Activated CD8-positive, alpha-beta memory T cell treated with anti-CD3 and anti-CD28 coated beads, Interleukin-2, amount 50 U/mL, for 24 hours (primary cell): ENCODE data around the gene ANAPC7.
"Not testable (repeated sequence)": the region's sequence is repeated elsewhere in the genome, so short reads cannot be mapped to it uniquely, and the experiment has no call there.

Experiments used
- DNase-seq: peaks from one replicate; pipeline ENCODE4 v3.0.0-alpha.2; 2020; ENCODE audit errors: extremely low read depth

ANAPC7 gene

DNA sequence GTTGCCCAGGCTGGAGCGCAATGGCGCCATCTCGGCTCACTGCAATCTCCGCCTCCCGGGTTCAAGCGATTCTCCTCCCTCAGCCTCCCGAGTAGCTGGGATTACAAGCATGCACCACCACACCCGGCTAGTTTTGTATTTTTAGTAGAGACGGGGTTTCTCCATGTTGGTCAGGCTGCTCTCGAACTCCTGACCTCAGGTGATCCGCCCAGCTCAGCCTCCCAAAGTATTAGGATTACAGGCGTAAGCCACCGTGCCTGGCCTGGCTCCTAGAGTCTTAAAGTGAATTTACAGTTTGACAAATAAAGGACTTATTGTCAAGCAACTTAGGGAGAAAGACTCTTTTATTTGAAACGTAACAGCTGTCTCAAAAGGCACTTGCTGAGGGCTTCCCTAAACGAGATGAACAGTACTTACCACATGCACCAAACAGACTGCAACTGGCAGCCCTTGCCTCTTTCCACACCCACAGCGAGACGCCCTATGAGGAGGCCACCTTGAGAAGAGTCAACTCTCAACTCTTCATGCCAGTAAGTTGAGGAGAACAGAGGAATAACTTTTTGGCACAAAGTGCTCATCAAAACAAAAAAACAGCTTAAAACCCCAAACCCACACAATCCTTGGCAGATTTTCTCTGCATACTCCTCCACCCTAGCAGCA is 25.2 kb downstream of the ANAPC7 start:
- DNase-seq: not testable (repeated sequence)

DNA sequence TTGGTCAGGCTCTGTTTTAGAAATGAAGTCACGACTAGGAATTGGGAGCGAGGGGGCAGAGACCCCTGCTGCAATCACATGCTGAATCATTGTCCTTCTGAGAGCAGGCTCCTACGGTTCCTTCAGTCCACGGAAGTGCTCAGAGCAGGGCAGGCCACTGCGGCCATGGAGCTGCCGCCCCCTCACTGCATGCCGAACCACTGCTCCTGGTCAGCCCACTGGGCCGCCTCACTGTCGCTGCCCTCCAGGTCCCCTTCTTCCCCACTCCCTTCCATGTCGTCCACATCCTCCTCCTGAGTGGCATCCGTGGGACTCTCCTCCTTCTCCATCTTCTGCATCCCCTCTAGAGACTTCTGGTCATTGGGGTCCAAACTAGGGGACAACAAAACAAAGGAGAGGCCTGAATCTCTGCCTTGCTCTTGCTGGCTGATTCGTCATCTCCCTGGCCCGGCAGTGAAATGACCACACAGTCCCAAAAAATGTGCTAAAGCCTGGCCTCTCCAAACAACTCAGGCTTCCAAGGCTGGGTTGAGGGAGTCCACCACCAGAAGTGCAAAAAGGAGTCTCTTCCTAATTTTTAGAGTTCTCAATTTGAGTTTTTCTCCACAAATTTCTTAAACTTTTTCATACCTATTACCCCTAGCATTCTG is 29.4 kb downstream of the ANAPC7 start:
- DNase-seq: no peak

GRCh38 chr12:110373425-110373824 is 30.1 kb downstream of the ANAPC7 start:
- DNase-seq: no peak

DNA sequence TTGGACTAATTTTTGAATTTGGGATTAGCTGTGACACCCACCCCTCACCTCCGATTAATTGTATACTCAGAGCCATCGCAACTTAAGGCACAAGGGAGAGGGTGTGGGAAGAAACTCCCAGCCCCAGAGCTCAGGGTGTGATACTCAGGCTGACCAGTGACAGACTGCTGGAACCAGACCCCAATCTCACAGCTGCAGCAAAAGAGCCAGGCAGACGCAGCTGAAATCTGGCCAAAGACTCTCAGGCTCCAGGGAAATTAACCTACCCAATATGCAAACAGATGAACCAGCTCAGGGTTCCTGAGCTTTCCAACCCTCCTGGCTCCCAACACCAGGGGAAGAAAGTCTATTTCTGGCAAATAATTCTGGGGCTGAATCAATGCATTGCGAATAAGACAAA is 30.5 kb downstream of the ANAPC7 start:
- no peak for DNase-seq

- no peak for DNase-seq
Measured at GRCh38 chr12:110372056-110372425, 31.5 kb downstream of the ANAPC7 start.

GRCh38 chr12:110371408-110372055 is 32.0 kb downstream of the ANAPC7 start:
- no peak for DNase-seq

DNA sequence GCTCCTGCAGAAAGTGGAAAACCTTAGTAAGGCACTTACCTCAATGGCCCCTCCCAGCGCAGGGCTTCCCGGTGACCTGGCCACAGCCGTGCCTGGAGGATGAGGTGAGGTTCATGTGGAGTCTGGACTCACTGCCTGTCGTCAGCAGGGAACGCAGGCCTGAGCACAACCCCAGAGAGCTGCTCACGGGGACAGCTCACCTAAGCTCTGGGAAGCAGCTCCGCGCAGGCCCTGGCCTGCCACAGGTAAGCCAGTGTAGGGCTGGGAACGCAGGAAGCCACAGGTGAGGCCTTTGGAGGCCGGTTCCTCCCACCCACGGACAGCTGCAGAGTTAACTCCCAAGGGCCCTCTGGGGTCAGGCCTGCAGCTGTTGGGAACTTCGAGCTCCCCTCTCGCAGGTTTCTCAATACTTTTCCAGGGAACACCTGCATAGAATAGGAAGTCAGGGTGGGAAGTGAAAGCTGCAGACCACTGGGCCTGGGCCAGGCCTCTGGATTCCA is 32.7 kb downstream of the ANAPC7 start:
- no peak for DNase-seq

GRCh38 chr12:110369992-110370391 is 33.5 kb downstream of the ANAPC7 start:
- DNase-seq: no peak

- no peak for DNase-seq
Measured at GRCh38 chr12:110367181-110367864, 36.2 kb downstream of the ANAPC7 start.

DNA sequence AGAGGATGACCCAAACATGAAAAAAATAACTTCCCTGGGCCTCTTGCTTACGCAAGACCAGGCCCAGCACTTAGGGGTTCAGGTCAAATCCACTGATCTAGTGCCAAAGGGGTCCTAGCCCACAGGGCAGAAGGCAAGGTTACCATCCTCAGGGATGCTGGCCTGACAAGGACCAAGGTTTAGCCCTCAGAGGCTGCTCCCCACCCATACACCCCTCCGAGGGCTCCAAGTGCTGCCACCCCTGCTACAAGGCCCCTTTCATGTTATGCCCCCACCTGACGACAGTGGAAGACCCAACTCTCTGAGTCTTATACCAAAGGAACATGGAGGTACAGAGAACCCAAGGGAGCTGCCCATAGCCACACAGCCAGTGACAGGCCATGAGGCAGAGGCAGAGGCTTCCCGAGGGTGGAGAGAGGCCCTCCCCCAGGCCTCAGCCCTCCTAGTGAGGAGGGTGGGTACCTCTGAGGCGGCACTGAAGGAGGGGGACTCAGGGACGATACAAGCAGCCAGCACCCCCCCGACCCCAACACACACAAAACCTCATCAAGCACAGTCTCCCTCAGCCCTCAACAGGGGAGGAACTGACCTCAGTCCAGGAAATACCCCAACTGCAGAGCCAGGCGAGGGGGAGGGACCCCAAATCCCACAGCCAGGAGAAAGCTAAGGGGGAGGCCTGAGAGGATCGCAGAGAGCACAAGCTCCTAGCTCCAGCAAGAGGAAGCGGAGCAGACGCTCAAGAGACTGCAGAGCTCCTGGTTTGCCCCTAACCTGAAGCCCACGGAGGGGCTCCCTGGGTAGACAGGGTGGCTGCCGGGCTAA is 37.0 kb downstream of the ANAPC7 start:
- no peak for DNase-seq

DNA sequence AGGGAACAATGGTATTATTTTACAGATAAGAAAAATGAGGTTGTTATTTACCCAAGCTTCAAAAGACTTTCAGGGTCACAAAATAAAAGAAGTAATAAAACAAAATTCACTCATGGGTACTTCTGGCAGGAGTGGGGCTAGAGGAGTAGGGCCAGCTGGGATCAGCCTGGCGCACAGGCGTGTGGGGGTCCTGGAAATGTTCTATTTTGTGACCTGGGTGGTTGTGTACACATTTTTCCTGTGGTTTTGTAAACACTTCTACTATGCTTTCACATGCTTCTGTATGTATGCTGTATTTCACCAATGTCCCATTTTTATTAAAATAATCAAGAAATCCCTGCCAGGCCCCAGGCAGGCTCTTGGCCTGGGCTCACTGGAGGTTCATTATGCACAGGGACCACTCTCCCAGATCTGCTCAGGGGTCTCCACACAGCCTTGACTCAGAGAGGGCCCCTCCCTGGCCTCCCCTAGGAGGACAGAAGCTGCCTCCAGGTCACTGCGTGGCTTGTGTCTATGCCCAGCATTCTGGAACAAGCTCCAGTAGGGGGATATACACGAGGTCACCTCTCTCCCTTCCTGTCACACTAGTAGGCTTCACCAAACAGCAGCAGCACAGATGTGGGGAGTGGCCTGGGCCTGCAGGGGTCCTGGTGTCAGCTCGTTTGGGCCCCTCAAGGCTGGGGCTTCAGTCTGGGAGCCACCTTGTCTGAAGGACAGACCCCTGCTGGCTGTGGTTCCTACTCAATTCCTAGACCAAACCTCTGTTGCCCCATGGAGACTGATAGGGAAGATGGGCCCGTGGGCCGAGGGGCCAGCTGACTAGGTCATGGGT is 37.8 kb downstream of the ANAPC7 start:
- DNase-seq: no peak

DNA sequence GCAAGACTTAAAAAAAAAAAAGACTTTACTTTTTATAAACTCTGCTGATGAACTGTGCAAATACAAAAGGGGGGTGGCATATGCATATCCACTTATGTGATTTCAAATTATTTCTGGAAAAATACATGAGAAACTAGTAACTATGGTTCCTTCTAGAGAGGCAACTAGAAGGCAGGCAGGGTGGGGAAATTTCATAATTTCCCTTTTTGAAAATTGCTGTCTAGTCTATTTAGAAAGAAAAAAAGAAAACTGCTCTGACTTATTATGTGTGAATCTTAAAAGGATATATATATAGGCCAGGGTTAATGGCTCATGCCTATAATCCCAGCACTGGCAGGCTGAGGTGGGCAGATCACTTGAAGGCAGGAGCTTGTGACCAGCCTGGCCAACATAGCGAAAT is 42.3 kb downstream of the ANAPC7 start:
- no peak for DNase-seq

DNA sequence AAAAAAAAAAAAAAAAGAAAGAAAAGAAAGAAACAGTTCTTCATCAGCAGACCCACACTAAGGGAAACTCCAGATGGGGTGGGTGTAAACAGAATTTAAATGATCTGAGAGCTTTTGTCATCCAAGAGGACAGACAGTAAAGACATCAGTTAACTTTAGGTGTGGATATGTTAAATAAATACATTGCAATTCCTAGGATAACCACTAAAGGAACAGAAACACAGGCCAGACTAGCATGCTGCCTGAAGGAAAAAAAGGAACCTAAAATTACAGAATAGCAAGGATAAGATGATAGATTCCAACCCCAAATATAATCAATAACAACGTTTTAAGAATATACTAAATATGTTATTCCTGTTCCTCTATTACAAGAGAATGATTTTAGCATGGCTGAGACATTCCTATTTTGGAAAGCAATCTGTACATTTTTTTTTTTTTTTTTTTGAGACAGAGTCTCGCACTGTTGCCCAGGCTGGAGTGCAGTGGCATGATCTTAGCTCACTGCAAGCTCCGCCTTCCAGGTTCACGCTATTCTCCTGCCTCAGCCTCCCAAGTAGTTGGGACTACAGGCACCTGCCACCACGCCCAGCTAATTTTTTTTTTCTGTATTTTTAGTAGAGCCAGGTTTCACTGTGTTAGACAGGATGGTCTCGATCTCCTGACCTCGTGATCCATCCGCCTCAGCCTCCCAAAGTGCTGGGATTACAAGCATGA is 45.0 kb downstream of the ANAPC7 start:
- DNase-seq: not testable (repeated sequence)

DNA sequence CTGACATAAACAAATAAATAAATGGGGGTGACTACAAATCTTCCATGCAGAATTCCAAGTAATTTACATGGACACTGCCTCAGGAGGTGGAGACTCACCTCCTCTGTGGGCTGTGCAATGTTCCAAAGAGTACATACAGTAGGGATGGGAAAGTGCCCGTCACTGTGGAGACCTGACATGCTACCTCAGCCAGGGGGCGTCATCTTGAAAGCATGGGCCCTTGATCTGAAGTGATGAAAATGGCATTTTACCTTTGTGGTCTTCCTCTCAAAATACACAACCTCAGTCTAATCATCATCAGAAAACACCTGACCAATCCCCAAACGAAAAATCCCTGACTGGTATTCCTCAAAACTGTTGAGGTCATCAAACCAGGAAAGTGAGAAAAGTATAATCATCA is 48.4 kb downstream of the ANAPC7 start:
- DNase-seq: no peak

DNA sequence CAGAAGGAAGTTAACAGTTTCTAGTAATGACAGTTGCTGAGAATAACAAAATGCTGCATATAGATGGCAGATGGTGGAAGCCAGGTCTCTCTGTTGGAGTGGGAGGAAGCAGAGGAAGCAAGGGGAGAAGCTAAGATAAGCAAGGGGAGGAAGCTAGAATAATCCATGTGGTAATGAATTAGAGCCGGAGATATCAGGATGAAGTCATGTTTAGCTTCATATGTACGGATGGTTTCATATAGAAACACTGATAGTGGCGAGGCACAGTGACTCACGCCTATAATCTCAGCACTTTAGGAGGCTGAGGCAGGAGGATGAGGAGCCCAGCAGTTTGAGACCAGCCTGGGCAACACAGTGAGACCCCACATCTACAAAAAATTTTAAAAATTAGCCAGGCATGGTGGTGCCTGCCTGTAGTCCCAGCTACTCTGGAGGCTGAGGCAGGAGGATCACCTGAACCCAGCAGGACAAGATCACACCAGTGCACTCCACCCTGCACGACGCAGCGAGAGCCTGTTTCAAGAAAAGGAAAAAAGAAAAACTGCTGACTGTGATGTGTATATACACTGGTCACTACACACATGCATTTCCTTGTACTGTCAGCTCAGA is 49.2 kb downstream of the ANAPC7 start:
- no peak for DNase-seq

DNA sequence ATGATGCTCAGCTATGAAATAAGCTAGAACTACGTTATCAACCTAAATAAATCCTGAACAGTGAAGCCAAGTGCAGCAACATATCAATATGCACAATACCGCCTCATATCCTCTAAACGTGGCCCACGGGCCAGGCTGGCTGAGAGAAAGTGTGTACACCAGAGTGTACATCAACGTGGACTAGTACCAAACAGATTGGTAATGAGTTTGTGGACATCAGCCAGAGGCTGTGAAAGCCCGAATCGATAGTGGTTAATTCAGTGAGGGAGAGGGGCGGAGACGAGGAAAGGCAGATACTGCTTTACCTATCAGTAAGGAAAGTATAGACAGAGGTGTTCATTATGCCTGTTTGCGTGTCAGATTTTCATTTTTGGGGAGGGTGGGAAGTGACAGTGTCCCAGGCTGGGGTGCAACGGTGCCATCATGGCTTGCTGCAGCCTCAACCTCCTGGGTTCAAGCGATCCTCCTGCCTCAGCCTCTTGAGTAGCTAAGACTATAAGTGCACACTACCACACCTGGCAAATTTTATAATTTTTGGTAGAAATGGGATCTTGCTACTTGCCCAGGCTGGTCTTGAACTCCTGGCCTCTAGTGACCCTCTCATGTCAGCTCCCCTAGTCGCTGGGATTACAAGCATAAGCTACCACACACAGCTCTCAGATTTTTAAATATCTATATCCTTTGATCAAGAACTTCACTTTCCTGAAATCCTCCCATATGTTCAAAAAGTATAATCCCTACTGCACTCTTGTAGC is 50.1 kb downstream of the ANAPC7 start:
- no peak for DNase-seq

DNA sequence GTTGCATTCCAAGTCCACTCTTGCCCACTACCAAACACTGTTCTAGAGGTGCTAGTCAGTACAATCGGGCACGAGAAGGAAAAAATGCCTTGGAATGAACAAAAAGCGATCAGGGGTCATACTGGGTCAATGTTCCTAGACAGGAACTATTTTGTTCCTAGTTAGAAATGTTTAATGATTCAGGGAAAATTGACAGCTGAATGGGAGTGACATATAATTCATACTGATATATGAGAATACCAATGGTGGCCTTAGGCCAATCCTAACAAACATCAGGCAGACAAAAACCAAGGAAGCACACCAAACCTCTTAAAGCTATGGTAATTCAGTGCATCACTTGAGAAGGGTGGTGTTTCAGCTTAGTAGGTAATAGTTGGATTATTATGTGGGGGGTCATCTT is 51.1 kb downstream of the ANAPC7 start:
- no peak for DNase-seq

DNA sequence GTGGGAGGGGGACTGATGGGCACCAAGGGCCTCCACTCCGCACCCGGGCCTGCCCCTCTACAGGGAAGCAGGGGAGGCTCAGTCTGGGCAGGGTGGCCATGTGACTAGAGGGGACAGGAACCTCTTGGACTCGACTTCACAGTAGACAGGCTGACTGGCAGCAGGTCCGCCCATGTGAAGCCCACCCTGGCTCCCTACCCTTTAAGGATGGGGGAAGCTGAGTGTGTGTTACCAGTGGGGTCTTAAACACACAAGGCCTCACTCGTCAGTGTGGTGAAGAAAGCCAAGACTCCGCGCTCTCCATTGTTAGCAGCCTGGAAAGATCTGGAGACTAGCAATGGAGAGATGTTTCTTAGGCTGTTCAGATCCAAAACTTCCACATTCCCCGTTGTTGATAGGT is 52.4 kb downstream of the ANAPC7 start:
- no peak for DNase-seq
